SK-N-SH (cell line): Measurements from ENCODE around the gene FNDC10. TPM values are rescaled to one million over a fixed set of nuclear protein-coding genes. Genes with fewer than 3 reads are reported as not detected.

Experiments used
- CTCF ChIA-PET: fragments of 300-600, 350-600 bp; formaldehyde crosslinking; extraction: SDS; loops from one replicate; lab custom pipeline; 2021; lab: Yijun Ruan, JAX
- POLR2A ChIA-PET: fragments of 350-600 bp; sonication (Branson Sonifier 250); formaldehyde crosslinking; extraction: SDS; loops from one replicate; lab custom pipeline; 2020; ENCODE audit warnings: antibody characterized with exemption, inconsistent platforms; lab: Yijun Ruan, JAX
- DNase-seq: peaks from one replicate; pipeline ENCODE4 v3.0.0; 2012
- H2AFZ ChIP-seq: fragments of 200-600 bp; sonication (generic); 2 replicates; pipeline ENCODE4 v1.8.1; 2016; ENCODE audit warnings: antibody characterized with exemption, mild to moderate bottlenecking, low read depth
- H3F3A ChIP-seq: fragments of 200-600 bp; sonication (generic); replicated peaks from 2 replicates; pipeline ENCODE3; 2016; ENCODE audit warnings: antibody characterized with exemption, mild to moderate bottlenecking; ENCODE audit not compliant: insufficient read depth
- H3K27ac ChIP-seq, 2 experiments: fragments of 200-500 bp in 1 of 2; fragments of 200-600 bp in 1 of 2; sonication (Bioruptor generic) in 1 of 2; sonication (generic), shearing (Covaris generic) in 1 of 2; 2 replicates each; pipeline versions ENCODE4 v1.5.1 to v1.6.1; 2014 to 2016; ENCODE audit warnings: low read depth in 2 of 2, inconsistent platforms in 1 of 2, low read length in 1 of 2, mild to moderate bottlenecking in 1 of 2, mixed read lengths in 1 of 2
- H3K27me3 ChIP-seq: fragments of 200-600 bp; sonication (generic), shearing (Covaris generic); 2 replicates; pipeline ENCODE4 v1.6.1; 2016; ENCODE audit warnings: mixed run types; ENCODE audit not compliant: insufficient read depth
- H3K36me3 ChIP-seq, 2 experiments: fragments of 200-500 bp in 1 of 2; fragments of 200-600 bp in 1 of 2; sonication (Bioruptor generic) in 1 of 2; sonication (generic) in 1 of 2; replicated peaks in 1 of 2; 2 replicates each; pipeline versions ENCODE3 to v1.5.1; 2014 to 2016; ENCODE audit warnings: low read length in 1 of 2, mild to moderate bottlenecking in 1 of 2; ENCODE audit not compliant: insufficient read depth in 2 of 2, control insufficient read depth in 1 of 2
- H3K4me1 ChIP-seq, 2 experiments: fragments of 200-500 bp in 1 of 2; fragments of 200-600 bp in 1 of 2; sonication (Bioruptor generic) in 1 of 2; sonication (generic), shearing (Covaris generic) in 1 of 2; 2 replicates each; pipeline versions ENCODE4 v1.5.1 to v1.6.1; 2014 to 2016; ENCODE audit warnings: low read depth in 1 of 2, low read length in 1 of 2, mixed run types in 1 of 2; ENCODE audit not compliant: insufficient read depth in 2 of 2, control insufficient read depth in 1 of 2
- H3K4me2 ChIP-seq: fragments of 200-600 bp; sonication (generic), shearing (Covaris generic); 2 replicates; pipeline ENCODE4 v1.6.1; 2017; ENCODE audit warnings: mixed run types
- H3K4me3 ChIP-seq, 2 experiments: fragments of 200-500 bp in 1 of 2; fragments of 200-600 bp in 1 of 2; sonication (Bioruptor generic) in 1 of 2; sonication (generic), shearing (Covaris generic) in 1 of 2; 2 replicates each; pipeline versions ENCODE4 v1.5.1 to v1.8.1; 2014 to 2016; ENCODE audit warnings: low read depth in 2 of 2, inconsistent platforms in 1 of 2, low read length in 1 of 2, mild to moderate bottlenecking in 1 of 2, mixed read lengths in 1 of 2, moderate library complexity in 1 of 2
- H3K79me2 ChIP-seq: fragments of 200-600 bp; sonication (generic); 2 replicates; pipeline ENCODE4 v1.8.1; 2017; ENCODE audit warnings: mild to moderate bottlenecking; ENCODE audit not compliant: insufficient read depth
- H3K9ac ChIP-seq: fragments of 200-600 bp; sonication (generic); 2 replicates; pipeline ENCODE4 v1.6.1; 2017; ENCODE audit warnings: mixed run types
- H3K9me2 ChIP-seq: fragments of 200-600 bp; sonication (generic); 2 replicates; pipeline ENCODE4 v1.6.1; 2017; ENCODE audit warnings: mixed run types
- H3K9me3 ChIP-seq: fragments of 200-600 bp; sonication (generic); 2 replicates; pipeline ENCODE4 v1.6.1; 2017; ENCODE audit warnings: mixed run types, mild to moderate bottlenecking, moderate library complexity
- H4K20me1 ChIP-seq: fragments of 200-600 bp; sonication (generic); 2 replicates; pipeline ENCODE4 v1.6.1; 2017; ENCODE audit warnings: mild to moderate bottlenecking, mixed run types; ENCODE audit not compliant: insufficient read depth
- CHD2 ChIP-seq: fragments of 150-350 bp; IDR thresholded peaks from 2 replicates; pipeline ENCODE4 v1.6.1; 2018; ENCODE audit warnings: low read length; ENCODE audit not compliant: partially characterized antibody
- FOXJ3 ChIP-seq: sonication (generic); formaldehyde crosslinking; IDR thresholded peaks from 2 replicates; pipeline ENCODE4 v1.5.1; 2020; ENCODE audit warnings: mild to moderate bottlenecking, missing genetic modification reagents
- GABPA ChIP-seq: IDR thresholded peaks from 2 replicates; pipeline ENCODE4 v1.4.0; 2012; ENCODE audit warnings: low read depth, mild to moderate bottlenecking
- JUND ChIP-seq: IDR thresholded peaks from 2 replicates; pipeline ENCODE4 v1.4.0; 2012
- MXI1 ChIP-seq: IDR thresholded peaks from 2 replicates; pipeline ENCODE4 v1.6.1; 2012; ENCODE audit warnings: mild to moderate bottlenecking, low read depth, low read length, improper control_type of control experiment
- NFIC ChIP-seq: IDR thresholded peaks from 2 replicates; pipeline ENCODE4 v1.4.0; 2012; ENCODE audit warnings: borderline replicate concordance
- NRF1 ChIP-seq: IDR thresholded peaks from 2 replicates; pipeline ENCODE4 v1.6.1; 2012; ENCODE audit warnings: low read depth, mild to moderate bottlenecking, low read length
- POLR2AphosphoS5 ChIP-seq: IDR thresholded peaks from 2 replicates; pipeline ENCODE4 v1.6.1; 2012; ENCODE audit warnings: low read depth, low read length
- RAD21 ChIP-seq: IDR thresholded peaks from 2 replicates; pipeline ENCODE4 v1.6.1; 2012; ENCODE audit warnings: mild to moderate bottlenecking, low read length
- RFX5 ChIP-seq: IDR thresholded peaks from 2 replicates; pipeline ENCODE4 v1.6.1; 2012; ENCODE audit warnings: mild to moderate bottlenecking, improper control_type of control experiment, low read length
- RXRA ChIP-seq: IDR thresholded peaks from 2 replicates; pipeline ENCODE4 v1.4.0; 2012; ENCODE audit warnings: low read depth, mild to moderate bottlenecking, borderline replicate concordance
- SMC3 ChIP-seq: IDR thresholded peaks from 2 replicates; pipeline ENCODE4 v1.6.1; 2012; ENCODE audit warnings: low read depth, low read length, improper control_type of control experiment
- TAF1 ChIP-seq: IDR thresholded peaks from 2 replicates; pipeline ENCODE4 v1.6.1; 2012; ENCODE audit warnings: low read depth, mild to moderate bottlenecking, low read length, moderate library complexity, borderline replicate concordance
- YY1 ChIP-seq: IDR thresholded peaks from 2 replicates; pipeline ENCODE4 v1.4.0; 2012; ENCODE audit warnings: low read depth, mild to moderate bottlenecking
- WGBS: methylation state at CpG from one replicate; pipeline ENCODE4 v1.1.6; 2017; ENCODE audit warnings: low lambda C conversion rate; 5-methylcytosine and 5-hydroxymethylcytosine counted together
- polyA plus RNA-seq, 3 experiments: library from polyadenylated mRNA; depleted of rRNA; stranded (reverse); fragments of >200 nt; gene quantifications; 2 replicates each; pipeline ENCODE4 v1.2.3, GENCODE V29; 2012
- TF ChIP-seq, protein P1 (sequence below): IDR thresholded peaks from 2 replicates; pipeline ENCODE4 v1.4.0; 2012; ENCODE audit warnings: low read depth
- TF ChIP-seq, protein P2 (sequence below): IDR thresholded peaks from 2 replicates; pipeline ENCODE4 v1.6.1; 2012; ENCODE audit warnings: mild to moderate bottlenecking, low read depth, low read length, moderate library complexity
- TF ChIP-seq, protein P3 (sequence below): fragments of 200-600 bp; sonication (generic); IDR thresholded peaks from 2 replicates; pipeline ENCODE4 v1.6.1; 2017; ENCODE audit warnings: antibody characterized with exemption, mild to moderate bottlenecking, moderate library complexity
- TF ChIP-seq, protein P4 (sequence below): IDR thresholded peaks from 2 replicates; pipeline ENCODE4; 2012
- TF ChIP-seq, protein P5 (sequence below): IDR thresholded peaks from 2 replicates; pipeline ENCODE4 v1.4.0; 2012; ENCODE audit warnings: low read depth, borderline replicate concordance

FNDC10 gene
- polyA plus RNA-seq, 1 of the 3 experiments (the other 2 are of a cell fraction): 6.7 TPM

DNA sequence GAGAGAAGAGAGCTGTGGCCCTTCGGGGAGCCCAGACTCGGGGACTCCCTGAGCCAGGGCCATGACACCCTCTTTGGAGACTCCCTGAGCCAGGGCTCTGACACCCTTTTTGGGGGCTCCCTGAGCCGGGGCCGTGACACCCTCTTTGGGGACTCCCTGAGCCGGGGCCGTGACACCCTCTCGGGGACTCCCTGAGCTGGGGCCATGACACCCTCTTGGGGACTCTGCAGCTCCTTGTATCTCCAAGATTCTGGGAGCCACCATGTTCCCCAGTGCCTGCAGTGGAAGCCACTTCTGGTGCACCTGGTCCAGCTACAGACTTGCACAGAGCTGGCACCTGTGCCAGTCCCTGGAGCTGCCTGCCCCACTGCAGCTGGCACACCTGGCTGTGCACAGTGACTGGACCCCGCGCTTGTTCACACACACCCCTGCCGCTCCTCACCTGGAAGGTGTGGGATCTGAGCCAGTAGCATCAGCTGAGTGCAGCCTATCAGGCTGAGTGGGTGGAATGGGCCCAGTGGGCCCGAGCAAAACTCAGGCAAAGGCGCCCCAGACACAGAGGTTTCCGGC lies 21.5 kb downstream of the FNDC10 start:
- ChIA-PET POLR2A (interaction anchor here (0.8 kb wide), 1 partner anchor 114 kb away, joined by 3 read pairs; the partner anchor contains the start of gene SLC35E2B), CTCF (interaction anchor here (0.7 to 1.7 kb wide), 4 partner anchors 8 to 20 kb away, joined by 3 to 5 read pairs (median 4); no protein-coding TSS in a partner anchor)
- H3K9ac ChIP-seq: no peak overlapping the region
- peaks cover 0 to 4% of the 10 kb centered on the region in 2 experiments; a peak in 1 of 4 replicates for H3K4me1 ChIP-seq
- no peaks in the 10 kb centered on the region; the same call in 1 of the 2 replicates for H4K20me1 ChIP-seq
- H3K27ac ChIP-seq: no peak overlapping the region
- H3K4me2 ChIP-seq: no peak overlapping the region
- DNase-seq: no peak
- peaks cover 14% of the 10 kb centered on the region for H3F3A ChIP-seq
- TF ChIP-seq MXI1 (no peak), YY1 (no peak), RFX5 (no peak), JUND (no peak)
- TF ChIP-seq, protein P1, sequence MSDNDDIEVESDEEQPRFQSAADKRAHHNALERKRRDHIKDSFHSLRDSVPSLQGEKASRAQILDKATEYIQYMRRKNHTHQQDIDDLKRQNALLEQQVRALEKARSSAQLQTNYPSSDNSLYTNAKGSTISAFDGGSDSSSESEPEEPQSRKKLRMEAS: no peak
- H3K9me3 ChIP-seq: no peaks in the 10 kb centered on the region
- H3K9me2 ChIP-seq: no peaks in the 10 kb centered on the region
- H2AFZ ChIP-seq: no peak overlapping the region
- H3K27me3 ChIP-seq: peaks cover 6% of the 10 kb centered on the region; the same call in 1 of the 2 replicates
- no peaks in the 10 kb centered on the region for H3K36me3 ChIP-seq
- H3K4me3 ChIP-seq: no peak overlapping the region
- peaks cover 10% of the 10 kb centered on the region for H3K79me2 ChIP-seq
- 48% methylated on average over 5 of the region's 13 CpGs for WGBS

DNA sequence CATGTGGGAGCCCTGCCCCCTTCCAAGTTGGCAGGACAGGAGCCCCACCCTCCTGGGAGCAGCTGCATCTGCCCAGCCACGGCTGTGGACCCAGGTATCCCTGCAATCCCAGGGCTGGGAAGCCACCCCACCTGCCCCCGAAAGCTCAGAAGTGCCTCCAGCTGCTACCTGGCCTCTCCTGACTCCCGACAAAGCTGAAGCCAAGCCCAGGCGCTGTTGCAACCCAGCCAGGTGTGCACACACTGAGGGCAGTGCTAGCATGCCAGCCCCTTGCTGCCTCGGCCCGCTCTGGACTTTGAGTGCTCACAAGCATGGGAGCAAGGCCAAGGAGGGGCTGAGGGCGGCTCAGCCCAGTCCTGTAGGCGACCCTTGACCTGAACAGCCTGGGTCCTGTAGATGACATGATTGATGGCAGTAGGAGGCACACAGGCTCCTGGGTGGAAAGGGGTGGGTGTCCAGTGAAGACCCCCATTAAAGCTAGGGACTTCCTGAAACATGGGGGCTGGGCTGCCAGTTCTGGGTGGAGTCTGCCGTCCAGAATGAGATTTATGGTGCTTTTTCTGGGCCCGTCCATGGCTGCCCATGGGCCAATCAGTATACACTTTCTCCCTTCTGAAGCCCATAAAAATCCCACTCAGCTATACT lies 22.4 kb downstream of the FNDC10 start:
- Histone ChIP-seq H4K20me1 (no peaks in the 10 kb centered on the region; the same call in 1 of the 2 replicates), H3K9me2 (no peaks in the 10 kb centered on the region), H3K27me3 (peaks cover 5% of the 10 kb centered on the region; the same call in 1 of the 2 replicates), H3K4me3 (no peak overlapping the region), H2AFZ (no peak overlapping the region), H3K27ac (no peak overlapping the region), H3K36me3 (peaks cover 0 to 5% of the 10 kb centered on the region in 2 experiments), H3K4me1 (peaks cover 0 to 7% of the 10 kb centered on the region in 2 experiments; a peak in 1 of 4 replicates), H3K9ac (no peak overlapping the region), H3F3A (peaks cover 14% of the 10 kb centered on the region), H3K9me3 (no peaks in the 10 kb centered on the region), H3K4me2 (no peak overlapping the region), H3K79me2 (peaks cover 19% of the 10 kb centered on the region)
- WGBS: 51% methylated on average over 6 of the region's 10 CpGs
- POLR2A ChIA-PET: no interaction called here
- no peak for DNase-seq
- CTCF ChIA-PET: interaction anchor here (1.0 to 1.3 kb wide), 2 partner anchors 9 to 21 kb away, joined by 3 to 5 read pairs; no protein-coding TSS in a partner anchor
- TF ChIP-seq SMC3: no peak
- TF ChIP-seq RXRA: no peak
- TF ChIP-seq, protein P2, sequence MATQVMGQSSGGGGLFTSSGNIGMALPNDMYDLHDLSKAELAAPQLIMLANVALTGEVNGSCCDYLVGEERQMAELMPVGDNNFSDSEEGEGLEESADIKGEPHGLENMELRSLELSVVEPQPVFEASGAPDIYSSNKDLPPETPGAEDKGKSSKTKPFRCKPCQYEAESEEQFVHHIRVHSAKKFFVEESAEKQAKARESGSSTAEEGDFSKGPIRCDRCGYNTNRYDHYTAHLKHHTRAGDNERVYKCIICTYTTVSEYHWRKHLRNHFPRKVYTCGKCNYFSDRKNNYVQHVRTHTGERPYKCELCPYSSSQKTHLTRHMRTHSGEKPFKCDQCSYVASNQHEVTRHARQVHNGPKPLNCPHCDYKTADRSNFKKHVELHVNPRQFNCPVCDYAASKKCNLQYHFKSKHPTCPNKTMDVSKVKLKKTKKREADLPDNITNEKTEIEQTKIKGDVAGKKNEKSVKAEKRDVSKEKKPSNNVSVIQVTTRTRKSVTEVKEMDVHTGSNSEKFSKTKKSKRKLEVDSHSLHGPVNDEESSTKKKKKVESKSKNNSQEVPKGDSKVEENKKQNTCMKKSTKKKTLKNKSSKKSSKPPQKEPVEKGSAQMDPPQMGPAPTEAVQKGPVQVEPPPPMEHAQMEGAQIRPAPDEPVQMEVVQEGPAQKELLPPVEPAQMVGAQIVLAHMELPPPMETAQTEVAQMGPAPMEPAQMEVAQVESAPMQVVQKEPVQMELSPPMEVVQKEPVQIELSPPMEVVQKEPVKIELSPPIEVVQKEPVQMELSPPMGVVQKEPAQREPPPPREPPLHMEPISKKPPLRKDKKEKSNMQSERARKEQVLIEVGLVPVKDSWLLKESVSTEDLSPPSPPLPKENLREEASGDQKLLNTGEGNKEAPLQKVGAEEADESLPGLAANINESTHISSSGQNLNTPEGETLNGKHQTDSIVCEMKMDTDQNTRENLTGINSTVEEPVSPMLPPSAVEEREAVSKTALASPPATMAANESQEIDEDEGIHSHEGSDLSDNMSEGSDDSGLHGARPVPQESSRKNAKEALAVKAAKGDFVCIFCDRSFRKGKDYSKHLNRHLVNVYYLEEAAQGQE: no peak
- no peak for TF ChIP-seq RAD21
- no peak for TF ChIP-seq YY1
- TF ChIP-seq, protein P3, sequence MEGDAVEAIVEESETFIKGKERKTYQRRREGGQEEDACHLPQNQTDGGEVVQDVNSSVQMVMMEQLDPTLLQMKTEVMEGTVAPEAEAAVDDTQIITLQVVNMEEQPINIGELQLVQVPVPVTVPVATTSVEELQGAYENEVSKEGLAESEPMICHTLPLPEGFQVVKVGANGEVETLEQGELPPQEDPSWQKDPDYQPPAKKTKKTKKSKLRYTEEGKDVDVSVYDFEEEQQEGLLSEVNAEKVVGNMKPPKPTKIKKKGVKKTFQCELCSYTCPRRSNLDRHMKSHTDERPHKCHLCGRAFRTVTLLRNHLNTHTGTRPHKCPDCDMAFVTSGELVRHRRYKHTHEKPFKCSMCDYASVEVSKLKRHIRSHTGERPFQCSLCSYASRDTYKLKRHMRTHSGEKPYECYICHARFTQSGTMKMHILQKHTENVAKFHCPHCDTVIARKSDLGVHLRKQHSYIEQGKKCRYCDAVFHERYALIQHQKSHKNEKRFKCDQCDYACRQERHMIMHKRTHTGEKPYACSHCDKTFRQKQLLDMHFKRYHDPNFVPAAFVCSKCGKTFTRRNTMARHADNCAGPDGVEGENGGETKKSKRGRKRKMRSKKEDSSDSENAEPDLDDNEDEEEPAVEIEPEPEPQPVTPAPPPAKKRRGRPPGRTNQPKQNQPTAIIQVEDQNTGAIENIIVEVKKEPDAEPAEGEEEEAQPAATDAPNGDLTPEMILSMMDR: no peak
- TF ChIP-seq TAF1: no peak
- TF ChIP-seq CHD2: no peak
- no peak for TF ChIP-seq FOXJ3 (CRISPR knock-in tag)
- TF ChIP-seq POLR2AphosphoS5: no peak
- no peak for TF ChIP-seq NFIC
- no peak for TF ChIP-seq GABPA
- TF ChIP-seq MXI1: no peak
- TF ChIP-seq, protein P4, sequence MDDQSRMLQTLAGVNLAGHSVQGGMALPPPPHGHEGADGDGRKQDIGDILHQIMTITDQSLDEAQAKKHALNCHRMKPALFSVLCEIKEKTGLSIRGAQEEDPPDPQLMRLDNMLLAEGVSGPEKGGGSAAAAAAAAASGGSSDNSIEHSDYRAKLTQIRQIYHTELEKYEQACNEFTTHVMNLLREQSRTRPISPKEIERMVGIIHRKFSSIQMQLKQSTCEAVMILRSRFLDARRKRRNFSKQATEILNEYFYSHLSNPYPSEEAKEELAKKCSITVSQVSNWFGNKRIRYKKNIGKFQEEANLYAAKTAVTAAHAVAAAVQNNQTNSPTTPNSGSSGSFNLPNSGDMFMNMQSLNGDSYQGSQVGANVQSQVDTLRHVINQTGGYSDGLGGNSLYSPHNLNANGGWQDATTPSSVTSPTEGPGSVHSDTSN: no peak
- no peak for TF ChIP-seq NRF1
- TF ChIP-seq, protein P5, sequence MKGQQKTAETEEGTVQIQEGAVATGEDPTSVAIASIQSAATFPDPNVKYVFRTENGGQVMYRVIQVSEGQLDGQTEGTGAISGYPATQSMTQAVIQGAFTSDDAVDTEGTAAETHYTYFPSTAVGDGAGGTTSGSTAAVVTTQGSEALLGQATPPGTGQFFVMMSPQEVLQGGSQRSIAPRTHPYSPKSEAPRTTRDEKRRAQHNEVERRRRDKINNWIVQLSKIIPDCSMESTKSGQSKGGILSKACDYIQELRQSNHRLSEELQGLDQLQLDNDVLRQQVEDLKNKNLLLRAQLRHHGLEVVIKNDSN: no peak
